Motor neuron (in vitro differentiated cells): ENCODE data around the gene KIF4A. TPM values are rescaled to one million over a fixed set of nuclear protein-coding genes. Genes with fewer than 3 reads are reported as not detected.

ENCODE experiments used
- ATAC-seq, 8 experiments: fragments of 200-7000 bp; cut with Tn5 transposase; replicated peaks in 6 of 8; 2 replicates each; pipeline ENCODE4 v1.8.0; 2021; ENCODE audit warnings: mild to moderate bottlenecking in 8 of 8, moderate library complexity in 8 of 8
- H3K27ac ChIP-seq, 2 donors: fragments of 250-450 bp; sonication (Bioruptor Pico); 2 replicates each; pipeline ENCODE4 v1.9.0; 2021; ENCODE audit warnings: antibody characterized with exemption in 2 of 2, mild to moderate bottlenecking in 2 of 2, moderate library complexity in 1 of 2
- H3K4me1 ChIP-seq, 2 donors: fragments of 250-450 bp; sonication (Bioruptor Pico); replicated peaks in 1 of 2; 2 replicates each; pipeline ENCODE4 v1.6.1; 2021; ENCODE audit warnings: antibody characterized with exemption in 2 of 2, mild to moderate bottlenecking in 2 of 2, moderate library complexity in 1 of 2
- H3K4me3 ChIP-seq, 5 donors: fragments of 250-450 bp; sonication (Bioruptor Pico); 2 replicates each; pipeline ENCODE4 v1.9.0; 2021; ENCODE audit warnings: antibody characterized with exemption in 5 of 5, mild to moderate bottlenecking in 5 of 5, moderate library complexity in 4 of 5
- WGBS, 10 experiments: fragments of 450-650 bp; shearing (Covaris generic); methylation state at CpG; one replicate each; pipeline ENCODE4 v1.0.0; 2022; 5-methylcytosine and 5-hydroxymethylcytosine counted together
- in situ Hi-C, 9 experiments: fragments of 400-800 bp; cut with MboI; loops; one replicate each; pipeline ENCODE4 v1.15.0; 2021; ENCODE audit warnings: low sequenced_read_pairs in 9 of 9, low pct_unique_long_range_greater_than_20kb in 2 of 9; ENCODE audit not compliant: unreplicated experiment in 9 of 9
- total RNA-seq, 8 experiments: library from RNA; unstranded; fragments of 300-600 nt; gene quantifications; 2 replicates each; pipeline versions ENCODE4 v1.2.3 to v1.2.4, GENCODE V29; 2022

KIF4A gene
- total RNA-seq, 8 experiments from 2014 or later: 0.10 to 32.1 (median 1.9) TPM

- in situ Hi-C loops: no loop called here
- 0% methylated on average over 2 of the region's 17 CpGs; no CpG with 5 or more reads in 9 of the 10 experiments for WGBS, 10 experiments
- peak in 4 of 8 experiments; percentile 1 to 5 (median 4) for ATAC-seq
- Histone ChIP-seq H3K27ac (no peak overlapping the region), H3K4me3 (peak overlapping the region; percentile 52 to 61 (median 56)), H3K4me1 (peaks cover 13 to 19% of the 10 kb centered on the region in 2 donors)
These were observed 145.1 kb downstream of the KIF4A start for GRCh38 chrX:70434914-70435586.

- peak in 5 of 8 experiments; percentile 11 to 51 (median 42) for ATAC-seq
- in situ Hi-C loops: no loop called here
- no peak overlapping the region for H3K27ac ChIP-seq
These were observed 146.4 kb downstream of the KIF4A start for GRCh38 chrX:70436343-70436742.

GRCh38 chrX:70437011-70437410, 147.1 kb downstream of the KIF4A start:
- WGBS, 10 experiments: 0 to 48% (median 38%) methylated on average over 1 to 2 of the region's 2 CpGs; no CpG with 5 or more reads in 6 of the 10 experiments
- H3K4me1 ChIP-seq: peaks cover 13 to 19% of the 10 kb centered on the region in 2 donors
- no peak overlapping the region for H3K27ac ChIP-seq
- H3K4me3 ChIP-seq: no peak overlapping the region
- in situ Hi-C loops: no loop called here
- no peak for ATAC-seq

More at GRCh38 chrX:70436343-70436742, 146.4 kb downstream of the KIF4A start:
- Histone ChIP-seq H3K4me3 (peak overlapping the region in 4 of 5 donors; percentile 5 to 17 (median 10)), H3K4me1 (peaks cover 13 to 19% of the 10 kb centered on the region in 2 donors)
- WGBS, 10 experiments: 0 to 24% methylated on average over 1 to 9 of the region's 16 CpGs; no CpG with 5 or more reads in 8 of the 10 experiments

- Histone ChIP-seq H3K27ac (no peak overlapping the region), H3K4me3 (no peak overlapping the region), H3K4me1 (peaks cover 13 to 19% of the 10 kb centered on the region in 2 donors)
- WGBS, 10 experiments: 27 to 100% (median 71%) methylated on average over 1 to 3 of the region's 8 CpGs; no CpG with 5 or more reads in 4 of the 10 experiments
- no peak for ATAC-seq
- in situ Hi-C loops: no loop called here
These were observed 148.2 kb downstream of the KIF4A start for GRCh38 chrX:70437921-70438665.

GRCh38 chrX:70439016-70439415, 149.1 kb downstream of the KIF4A start:
- Histone ChIP-seq H3K4me1 (peaks cover 13 to 20% of the 10 kb centered on the region in 2 donors), H3K27ac (no peak overlapping the region), H3K4me3 (no peak overlapping the region)
- ATAC-seq: no peak
- in situ Hi-C loops: no loop called here
- WGBS, 10 experiments: 50% methylated on average over 1 of the region's 1 CpG; no CpG with 5 or more reads in 9 of the 10 experiments

GRCh38 chrX:70442224-70442623, 152.3 kb downstream of the KIF4A start:
- no peak overlapping the region for H3K4me3 ChIP-seq
- in situ Hi-C loops: no loop called here
- peaks cover 4 to 8% of the 10 kb centered on the region in 2 donors for H3K4me1 ChIP-seq
- ATAC-seq: no peak
- 20 to 25% (median 20%) methylated on average over 1 to 5 of the region's 6 CpGs; no CpG with 5 or more reads in 7 of the 10 experiments for WGBS, 10 experiments
- H3K27ac ChIP-seq: no peak overlapping the region

GRCh38 chrX:70444326-70444945, 154.5 kb downstream of the KIF4A start, which contains the start of gene DLG3:
Gene DLG3 (plus strand): TSS chrX:70444835. CDS start chrX:70445202, 367 bp downstream.
- H3K4me3 ChIP-seq: peak within 1 kb of the TSS; percentile 52 to 95 (median 71)
- peak; percentile 48 to 96 (median 92) for ATAC-seq
- H3K4me1 ChIP-seq: peaks cover 4 to 8% of the 10 kb centered on the region in 2 donors
- in situ Hi-C loops: no loop called here
- 20% methylated on average over 3 of the region's 21 CpGs; no CpG with 5 or more reads in 9 of the 10 experiments for WGBS, 10 experiments
- H3K27ac ChIP-seq: peak within 1 kb of the TSS; percentile 28 to 78

GRCh38 chrX:70444946-70445656, 155.2 kb downstream of the KIF4A start:
- peaks cover 4 to 8% of the 10 kb centered on the region in 2 donors for H3K4me1 ChIP-seq
- H3K4me3 ChIP-seq: peak overlapping the region; percentile 52 to 95 (median 71)
- H3K27ac ChIP-seq: peak overlapping the region; percentile 28 to 78
- in situ Hi-C loops: no loop called here
- WGBS, 10 experiments: no CpG with 5 or more reads among the region's 61 CpGs
- ATAC-seq: peak in 6 of 8 experiments; percentile 12 to 56 (median 53)

- in situ Hi-C loops: no loop called here
- peak overlapping the region in 1 of 2 donors; percentile 45 for H3K27ac ChIP-seq
- peak overlapping the region; percentile 52 to 95 (median 71) for H3K4me3 ChIP-seq
- peak in 3 of 8 experiments; percentile 3 to 19 (median 8) for ATAC-seq
- H3K4me1 ChIP-seq: peaks cover 4 to 8% of the 10 kb centered on the region in 2 donors
- no CpG with 5 or more reads among the region's 9 CpGs for WGBS, 10 experiments
These were observed 156.0 kb downstream of the KIF4A start for GRCh38 chrX:70445951-70446350.

- in situ Hi-C loops: no loop called here
- H3K27ac ChIP-seq: no peak overlapping the region
- 0 to 47% methylated on average over 1 to 8 of the region's 16 CpGs; no CpG with 5 or more reads in 8 of the 10 experiments for WGBS, 10 experiments
- peaks cover 4 to 8% of the 10 kb centered on the region in 2 donors for H3K4me1 ChIP-seq
- peak overlapping the region; percentile 52 to 95 (median 71) for H3K4me3 ChIP-seq
- no peak for ATAC-seq
These were observed 156.8 kb downstream of the KIF4A start for GRCh38 chrX:70446380-70447350.

- WGBS, 10 experiments: no CpG with 5 or more reads among the region's 14 CpGs
- in situ Hi-C loops: no loop called here
- no peak for ATAC-seq
- Histone ChIP-seq H3K4me3 (no peak overlapping the region), H3K27ac (no peak overlapping the region), H3K4me1 (peaks cover 3 to 6% of the 10 kb centered on the region in 2 donors)
These were observed 159.6 kb downstream of the KIF4A start for GRCh38 chrX:70449457-70449966.
